Measurements from ENCODE around the gene QKI.

The QKI gene

DNA sequence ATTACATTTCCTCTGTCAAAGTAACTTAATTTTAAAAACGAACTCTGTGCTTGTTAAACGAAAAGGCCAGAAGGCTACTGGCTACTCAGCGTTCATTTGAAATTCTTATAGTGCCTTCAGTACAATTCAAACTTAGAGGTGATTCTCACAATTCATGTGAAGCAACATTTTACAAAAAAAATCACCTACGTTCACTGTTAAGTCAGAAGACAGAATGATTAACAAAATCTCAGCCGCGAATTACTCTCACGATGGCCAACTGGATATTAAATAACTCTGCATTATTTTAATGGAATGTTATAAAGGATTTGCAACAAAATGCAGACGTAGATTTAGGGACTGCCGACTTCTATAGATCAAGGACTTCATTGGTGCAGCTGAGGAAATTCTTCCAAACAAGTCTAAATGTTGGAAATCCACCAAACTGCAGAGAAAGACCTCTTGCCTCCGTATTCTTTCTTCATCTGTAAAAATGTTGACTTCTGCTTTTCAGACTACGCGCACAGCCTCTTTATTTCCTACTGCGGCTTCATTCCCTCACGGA is 1.6 kb upstream of the QKI start:
- TF ChIP-seq ZBTB17 (tag by site-specific recombination; IDR thresholded peaks at IDR 0.05) (0 out of 2 replicates have a peak, but pooled peaks have one; percentile 16), ZNF785 (tag by site-specific recombination; IDR thresholded peaks at IDR 0.05) (no peak), ZNF843 (tag by site-specific recombination; IDR thresholded peaks at IDR 0.05) (0 out of 2 replicates have a peak, but pooled peaks have one; percentile 12)
- TF ChIP-seq, protein P1, sequence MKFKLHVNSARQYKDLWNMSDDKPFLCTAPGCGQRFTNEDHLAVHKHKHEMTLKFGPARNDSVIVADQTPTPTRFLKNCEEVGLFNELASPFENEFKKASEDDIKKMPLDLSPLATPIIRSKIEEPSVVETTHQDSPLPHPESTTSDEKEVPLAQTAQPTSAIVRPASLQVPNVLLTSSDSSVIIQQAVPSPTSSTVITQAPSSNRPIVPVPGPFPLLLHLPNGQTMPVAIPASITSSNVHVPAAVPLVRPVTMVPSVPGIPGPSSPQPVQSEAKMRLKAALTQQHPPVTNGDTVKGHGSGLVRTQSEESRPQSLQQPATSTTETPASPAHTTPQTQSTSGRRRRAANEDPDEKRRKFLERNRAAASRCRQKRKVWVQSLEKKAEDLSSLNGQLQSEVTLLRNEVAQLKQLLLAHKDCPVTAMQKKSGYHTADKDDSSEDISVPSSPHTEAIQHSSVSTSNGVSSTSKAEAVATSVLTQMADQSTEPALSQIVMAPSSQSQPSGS (tag by site-specific recombination; IDR thresholded peaks at IDR 0.05; ENCODE audit: low read depth), result 0 out of 2 replicates have a peak, but pooled peaks have one; percentile 21
- ChIA-PET POLR2A (interaction anchor here (1.0 kb wide), 1 partner anchor 333 kb away, joined by 4 read pairs; no protein-coding TSS in a partner anchor), CTCF (interaction anchor here (0.9 kb wide), 1 partner anchor 142 kb away, joined by 3 read pairs; no protein-coding TSS in a partner anchor)
- Histone ChIP-seq H3K27ac (ENCODE audit: extremely low read depth, low read depth, low read length) (no peak overlapping the region; the same call in 1 of the 2 replicates), H3K4me3 (ENCODE audit: low read depth, low read length) (peak overlapping the region; percentile 88), H3K36me3 (ENCODE audit: control insufficient read depth in 2 of 2, insufficient read depth in 1 of 2, low read length in 2 of 2) (no peaks in the 10 kb centered on the region), H3K4me1 (ENCODE audit: control insufficient read depth, insufficient read depth, low read length) (peaks cover 5% of the 10 kb centered on the region; the same call in 1 of the 2 replicates), H3K9me3 (ENCODE audit: control insufficient read depth, insufficient read depth, low read depth, low read length) (no peaks in the 10 kb centered on the region)

DNA sequence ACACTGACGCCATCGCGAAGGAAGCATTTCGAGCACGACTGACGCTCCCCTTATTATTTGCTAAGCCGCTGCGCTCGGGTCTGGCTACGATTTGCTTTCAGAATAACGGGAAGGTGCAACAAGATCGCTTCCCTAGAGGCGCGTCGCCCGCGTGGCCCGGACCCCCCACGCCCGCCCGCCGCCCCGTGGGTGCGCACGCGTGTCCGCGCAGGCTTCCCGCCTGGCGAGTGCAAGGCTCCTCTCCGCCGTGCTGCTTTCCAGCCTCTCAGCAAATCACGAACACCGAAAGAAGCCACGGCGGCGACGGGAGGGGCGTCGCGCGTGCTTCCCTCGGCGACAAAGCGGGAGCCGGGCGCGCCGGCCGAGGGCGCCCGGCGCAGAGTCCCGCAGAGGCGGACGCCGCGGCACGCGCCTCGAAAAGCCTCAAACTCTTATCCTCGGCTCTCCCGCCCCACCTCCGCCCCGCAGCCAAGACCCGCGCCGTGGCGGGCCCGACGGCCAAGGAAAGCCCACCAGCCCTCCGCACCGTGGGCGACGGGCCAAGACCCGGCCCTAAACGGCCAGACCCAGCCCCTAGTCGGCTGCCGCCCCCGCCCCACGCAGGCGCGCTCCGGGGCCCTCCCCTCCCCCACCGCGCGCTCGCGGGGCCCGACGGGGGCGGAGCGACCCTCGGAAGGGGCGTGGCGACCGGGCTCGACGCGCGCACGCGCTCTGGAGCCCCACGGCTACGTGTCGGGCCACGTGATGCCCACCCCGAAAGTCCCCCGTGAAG is 987 bp upstream of the QKI start:
- Histone ChIP-seq H3K4me1 (ENCODE audit: control insufficient read depth, insufficient read depth, low read length) (peaks cover 10% of the 10 kb centered on the region; the same call in 1 of the 2 replicates), H3K36me3 (ENCODE audit: control insufficient read depth in 2 of 2, insufficient read depth in 1 of 2, low read length in 2 of 2) (no peaks in the 10 kb centered on the region), H3K27ac (ENCODE audit: extremely low read depth, low read depth, low read length) (peak overlapping the region; percentile 96), H3K4me3 (ENCODE audit: low read depth, low read length) (peak overlapping the region; percentile 88), H3K9me3 (ENCODE audit: control insufficient read depth, insufficient read depth, low read depth, low read length) (no peaks in the 10 kb centered on the region)
- ChIA-PET CTCF (no interaction called here), POLR2A (interaction anchor here (1.0 kb wide), 1 partner anchor 332 kb away, joined by 4 read pairs; no protein-coding TSS in a partner anchor)
- TF ChIP-seq ZNF473 (tag by site-specific recombination; IDR thresholded peaks at IDR 0.05) (no peak), ZNF48 (tag by site-specific recombination; IDR thresholded peaks at IDR 0.05) (no peak), ZEB2 (tag by site-specific recombination; IDR thresholded peaks at IDR 0.05) (peak; percentile 13; the same call in 1 of the 2 replicates), KLF1 (tag by site-specific recombination; IDR thresholded peaks at IDR 0.05) (peak; percentile 38; the same call in 1 of the 2 replicates), KLF9 (tag by site-specific recombination; IDR thresholded peaks at IDR 0.05; ENCODE audit: low read depth) (peak; percentile 57; the same call in 1 of the 2 replicates), KLF10 (tag by site-specific recombination; IDR thresholded peaks at IDR 0.05) (peak; percentile 63; the same call in 1 of the 2 replicates), ZNF214 (tag by site-specific recombination; IDR thresholded peaks at IDR 0.05; ENCODE audit: borderline replicate concordance) (no peak), SCRT1 (tag by site-specific recombination; IDR thresholded peaks at IDR 0.05; ENCODE audit: borderline replicate concordance) (no peak), BCL11B (tag by site-specific recombination; IDR thresholded peaks at IDR 0.05; ENCODE audit: low read depth) (no peak), TCF7L2 (IDR thresholded peaks at IDR 0.05; ENCODE audit: borderline replicate concordance, low read depth, low read length) (no peak), ZNF174 (tag by site-specific recombination; IDR thresholded peaks at IDR 0.05) (no peak), ZNF335 (tag by site-specific recombination; conservative IDR thresholded peaks at IDR 0.05) (peak; percentile 57; the same call in 1 of the 2 replicates), KLF8 (tag by site-specific recombination; IDR thresholded peaks at IDR 0.05) (peak; percentile 81; the same call in 1 of the 2 replicates), ZNF785 (tag by site-specific recombination; IDR thresholded peaks at IDR 0.05) (peak; percentile 96), ZNF677 (tag by site-specific recombination; IDR thresholded peaks at IDR 0.05) (peak; percentile 53), TRIM28 (IDR thresholded peaks at IDR 0.05; ENCODE audit: borderline replicate concordance, low read length) (peak; percentile 21; the same call in 1 of the 2 replicates), GLIS2 (tag by site-specific recombination; IDR thresholded peaks at IDR 0.05) (peak; percentile 70), MZF1 (tag by site-specific recombination; IDR thresholded peaks at IDR 0.05; ENCODE audit: borderline replicate concordance) (0 out of 2 replicates have a peak, but pooled peaks have one; percentile 27), ZNF302 (tag by site-specific recombination; IDR thresholded peaks at IDR 0.05; ENCODE audit: low read depth) (no peak)
- TF ChIP-seq, protein P2, sequence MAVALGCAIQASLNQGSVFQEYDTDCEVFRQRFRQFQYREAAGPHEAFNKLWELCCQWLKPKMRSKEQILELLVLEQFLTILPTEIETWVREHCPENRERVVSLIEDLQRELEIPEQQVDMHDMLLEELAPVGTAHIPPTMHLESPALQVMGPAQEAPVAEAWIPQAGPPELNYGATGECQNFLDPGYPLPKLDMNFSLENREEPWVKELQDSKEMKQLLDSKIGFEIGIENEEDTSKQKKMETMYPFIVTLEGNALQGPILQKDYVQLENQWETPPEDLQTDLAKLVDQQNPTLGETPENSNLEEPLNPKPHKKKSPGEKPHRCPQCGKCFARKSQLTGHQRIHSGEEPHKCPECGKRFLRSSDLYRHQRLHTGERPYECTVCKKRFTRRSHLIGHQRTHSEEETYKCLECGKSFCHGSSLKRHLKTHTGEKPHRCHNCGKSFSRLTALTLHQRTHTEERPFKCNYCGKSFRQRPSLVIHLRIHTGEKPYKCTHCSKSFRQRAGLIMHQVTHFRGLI (tag by site-specific recombination; IDR thresholded peaks at IDR 0.05), result no peak
- TF ChIP-seq, protein P3, sequence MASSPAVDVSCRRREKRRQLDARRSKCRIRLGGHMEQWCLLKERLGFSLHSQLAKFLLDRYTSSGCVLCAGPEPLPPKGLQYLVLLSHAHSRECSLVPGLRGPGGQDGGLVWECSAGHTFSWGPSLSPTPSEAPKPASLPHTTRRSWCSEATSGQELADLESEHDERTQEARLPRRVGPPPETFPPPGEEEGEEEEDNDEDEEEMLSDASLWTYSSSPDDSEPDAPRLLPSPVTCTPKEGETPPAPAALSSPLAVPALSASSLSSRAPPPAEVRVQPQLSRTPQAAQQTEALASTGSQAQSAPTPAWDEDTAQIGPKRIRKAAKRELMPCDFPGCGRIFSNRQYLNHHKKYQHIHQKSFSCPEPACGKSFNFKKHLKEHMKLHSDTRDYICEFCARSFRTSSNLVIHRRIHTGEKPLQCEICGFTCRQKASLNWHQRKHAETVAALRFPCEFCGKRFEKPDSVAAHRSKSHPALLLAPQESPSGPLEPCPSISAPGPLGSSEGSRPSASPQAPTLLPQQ (tag by site-specific recombination; IDR thresholded peaks at IDR 0.05), result peak; percentile 49; the same call in 1 of the 2 replicates
- TF ChIP-seq, protein P4, sequence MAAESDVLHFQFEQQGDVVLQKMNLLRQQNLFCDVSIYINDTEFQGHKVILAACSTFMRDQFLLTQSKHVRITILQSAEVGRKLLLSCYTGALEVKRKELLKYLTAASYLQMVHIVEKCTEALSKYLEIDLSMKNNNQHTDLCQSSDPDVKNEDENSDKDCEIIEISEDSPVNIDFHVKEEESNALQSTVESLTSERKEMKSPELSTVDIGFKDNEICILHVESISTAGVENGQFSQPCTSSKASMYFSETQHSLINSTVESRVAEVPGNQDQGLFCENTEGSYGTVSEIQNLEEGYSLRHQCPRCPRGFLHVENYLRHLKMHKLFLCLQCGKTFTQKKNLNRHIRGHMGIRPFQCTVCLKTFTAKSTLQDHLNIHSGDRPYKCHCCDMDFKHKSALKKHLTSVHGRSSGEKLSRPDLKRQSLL (tag by site-specific recombination; IDR thresholded peaks at IDR 0.05), result no peak
- TF ChIP-seq, protein P5, sequence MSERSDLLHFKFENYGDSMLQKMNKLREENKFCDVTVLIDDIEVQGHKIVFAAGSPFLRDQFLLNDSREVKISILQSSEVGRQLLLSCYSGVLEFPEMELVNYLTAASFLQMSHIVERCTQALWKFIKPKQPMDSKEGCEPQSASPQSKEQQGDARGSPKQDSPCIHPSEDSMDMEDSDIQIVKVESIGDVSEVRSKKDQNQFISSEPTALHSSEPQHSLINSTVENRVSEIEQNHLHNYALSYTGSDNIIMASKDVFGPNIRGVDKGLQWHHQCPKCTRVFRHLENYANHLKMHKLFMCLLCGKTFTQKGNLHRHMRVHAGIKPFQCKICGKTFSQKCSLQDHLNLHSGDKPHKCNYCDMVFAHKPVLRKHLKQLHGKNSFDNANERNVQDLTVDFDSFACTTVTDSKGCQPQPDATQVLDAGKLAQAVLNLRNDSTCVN (tag by site-specific recombination; optimal IDR thresholded peaks at IDR 0.05), result peak; percentile 88

Measured in HEK293 (cell line).